ENCODE data around the gene GLT6D1. TPM values are rescaled to one million over a fixed set of nuclear protein-coding genes. Genes with fewer than 3 reads are reported as not detected.

The GLT6D1 gene
- total RNA-seq, 2 experiments from 2014 or later = not detected

DNA sequence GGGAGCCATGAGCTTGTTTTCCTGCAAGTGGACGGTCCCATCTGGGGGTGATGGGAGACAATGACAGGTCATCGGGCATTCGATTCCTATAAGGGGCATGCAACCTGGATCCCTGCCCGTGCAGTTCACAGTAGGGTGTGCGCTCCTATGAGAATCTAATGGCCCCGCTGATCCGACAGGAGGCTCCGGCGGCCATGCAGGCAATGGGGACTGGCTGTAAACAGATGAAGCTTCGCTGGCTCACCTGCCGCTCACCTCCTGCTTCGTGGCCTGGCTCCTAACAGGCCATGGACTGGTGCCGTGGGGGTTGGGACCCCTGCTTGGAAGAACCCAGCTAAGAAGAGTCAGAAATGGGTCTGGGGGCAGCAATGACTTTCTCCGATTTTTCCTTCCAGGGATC lies 56.8 kb downstream of the GLT6D1 start:
- ChIA-PET POLR2A (no interaction called here), CTCF (no interaction called here)
- Mint-ChIP-seq H3K4me3 (no peak overlapping the region), H3K4me1 (ENCODE audit: low read depth) (no peaks in the 10 kb centered on the region), H3K9me3 (no peaks in the 10 kb centered on the region), H3K27me3 (no peaks in the 10 kb centered on the region), H3K36me3 (no peaks in the 10 kb centered on the region), H3K27ac (no peak overlapping the region)
- intact Hi-C loops (cut with micrococcal nuclease) = no loop called here
- no peak for DNase-seq

DNA sequence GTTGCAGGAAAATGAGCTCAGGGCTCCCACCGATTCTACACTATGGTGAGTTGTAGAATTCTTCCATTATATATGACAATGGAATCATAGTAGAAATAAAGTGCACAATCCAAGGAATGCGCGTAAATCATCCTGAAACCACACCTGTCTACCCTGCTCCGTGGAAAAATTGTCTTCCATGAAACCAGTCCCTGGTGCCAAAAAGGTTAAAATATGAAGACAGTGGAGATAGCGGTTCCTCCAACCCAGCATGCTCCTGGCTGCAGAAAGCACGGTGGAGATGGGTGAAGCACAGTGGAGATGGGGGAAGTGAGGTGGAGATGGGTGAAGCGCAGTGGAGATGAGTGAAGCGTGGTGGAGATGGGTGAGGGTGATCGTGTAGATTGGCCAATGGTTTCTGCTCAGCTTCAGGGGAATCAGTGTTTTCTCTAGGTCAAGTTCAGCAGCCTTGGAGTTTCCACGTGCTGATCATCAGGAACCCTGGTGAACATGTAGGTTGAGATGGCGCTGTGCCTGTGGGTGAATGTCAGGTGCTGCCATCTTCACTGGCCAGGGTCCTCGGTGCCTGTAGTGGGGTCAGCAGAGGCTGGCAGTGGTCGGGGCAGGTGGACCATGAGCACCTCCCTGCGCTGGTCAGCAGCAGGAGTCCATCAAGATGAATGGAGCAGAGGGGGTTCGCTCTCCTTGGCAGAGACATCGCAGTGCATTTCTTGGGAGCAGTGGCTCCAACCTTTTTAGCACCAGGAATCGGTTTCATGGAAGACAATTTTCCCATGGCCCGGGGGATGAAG lies 57.5 kb downstream of the GLT6D1 start:
- intact Hi-C loops (cut with micrococcal nuclease) = no loop called here
- CTCF ChIA-PET = no interaction called here
- Mint-ChIP-seq H3K27ac (no peak overlapping the region), H3K4me3 (no peak overlapping the region), H3K27me3 (no peaks in the 10 kb centered on the region), H3K9me3 (no peaks in the 10 kb centered on the region), H3K4me1 (ENCODE audit: low read depth) (no peaks in the 10 kb centered on the region), H3K36me3 (no peaks in the 10 kb centered on the region)
- no peak for DNase-seq
- POLR2A ChIA-PET = no interaction called here

DNA sequence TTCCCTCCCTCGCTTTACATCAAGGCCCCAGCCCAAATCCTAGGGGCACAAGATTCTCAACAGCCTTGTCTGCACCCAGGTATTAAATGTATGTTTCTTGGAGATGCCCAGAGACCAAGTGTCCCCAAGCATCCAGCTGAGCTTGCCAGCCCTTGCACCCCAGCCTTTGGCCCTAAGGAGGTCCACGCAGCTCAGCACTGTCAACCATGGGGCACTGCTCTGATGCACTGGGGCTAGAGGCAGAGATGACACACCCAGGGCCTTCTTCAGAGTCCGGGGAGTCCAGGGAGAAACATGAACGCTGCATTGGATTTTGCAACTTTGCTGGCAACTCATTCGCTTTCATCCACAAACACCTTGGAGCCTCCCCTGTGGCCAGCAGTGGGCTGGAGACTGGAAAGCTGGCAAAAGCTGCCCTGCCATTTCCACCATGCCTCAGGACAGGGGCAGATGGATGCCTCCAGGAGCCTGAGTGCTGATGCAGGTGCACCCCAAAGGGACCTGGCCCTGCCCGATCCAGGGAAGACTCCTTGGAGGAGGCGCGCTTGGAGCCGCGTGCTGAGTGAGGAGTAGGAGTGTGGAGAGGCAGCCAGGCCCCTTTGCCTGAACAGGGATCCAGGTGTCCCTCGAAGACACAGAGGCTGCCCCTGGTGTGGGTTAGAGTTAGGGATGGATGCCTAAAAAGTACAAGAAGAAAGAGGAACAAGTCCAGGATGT lies 58.5 kb downstream of the GLT6D1 start:
- intact Hi-C loops (cut with micrococcal nuclease) = no loop called here
- H3K36me3 Mint-ChIP-seq = no peaks in the 10 kb centered on the region
- no peaks in the 10 kb centered on the region for H3K27me3 Mint-ChIP-seq
- CTCF ChIA-PET = no interaction called here
- H3K27ac Mint-ChIP-seq = no peak overlapping the region
- H3K9me3 Mint-ChIP-seq = no peaks in the 10 kb centered on the region
- POLR2A ChIA-PET = no interaction called here
- H3K4me3 Mint-ChIP-seq = no peak overlapping the region
- no peak for DNase-seq
- H3K4me1 Mint-ChIP-seq (ENCODE audit: low read depth) = no peaks in the 10 kb centered on the region

DNA sequence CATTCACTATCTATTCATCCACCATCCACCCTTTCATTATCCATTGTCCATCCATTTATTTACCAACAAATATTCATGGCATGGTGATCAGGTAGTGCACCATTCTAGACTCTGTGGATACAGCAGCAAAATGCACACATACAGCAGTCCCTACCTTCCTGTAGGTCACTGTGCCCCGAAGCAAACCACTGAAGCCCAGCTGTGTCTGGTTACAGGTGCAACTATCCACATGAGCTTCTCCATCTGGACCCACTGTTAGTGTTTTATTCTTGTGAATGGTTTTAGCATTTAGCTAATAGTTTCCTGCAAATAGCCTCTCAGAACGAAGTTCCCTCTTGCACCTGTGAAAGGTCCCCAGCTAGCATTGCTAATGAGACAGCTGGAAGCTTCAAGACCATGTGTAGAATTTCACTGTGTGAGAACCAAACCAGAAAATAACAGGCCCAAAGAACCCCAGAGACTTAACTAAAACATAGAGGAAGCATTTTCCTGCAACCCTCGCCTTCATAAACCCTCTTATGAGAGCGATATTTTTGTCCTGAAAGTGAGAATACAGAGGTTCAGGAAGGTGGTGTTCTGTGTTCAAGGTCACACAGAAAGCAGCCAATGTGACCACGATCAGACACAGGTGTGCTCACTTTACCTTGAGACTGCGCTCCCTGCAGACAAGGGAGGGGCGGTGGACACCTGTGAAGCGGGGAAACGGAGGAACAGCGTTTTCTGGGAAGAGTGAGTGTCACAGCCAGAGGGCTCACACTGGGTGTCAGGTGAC lies 59.3 kb downstream of the GLT6D1 start:
- Mint-ChIP-seq H3K9me3 (no peaks in the 10 kb centered on the region), H3K27ac (no peak overlapping the region), H3K4me1 (ENCODE audit: low read depth) (no peaks in the 10 kb centered on the region), H3K4me3 (no peak overlapping the region), H3K27me3 (no peaks in the 10 kb centered on the region), H3K36me3 (no peaks in the 10 kb centered on the region)
- no peak for DNase-seq
- ChIA-PET CTCF (no interaction called here), POLR2A (no interaction called here)
- intact Hi-C loops (cut with micrococcal nuclease) = no loop called here

GRCh38 chr9:135579356-135579755 lies 60.0 kb downstream of the GLT6D1 start:
- Mint-ChIP-seq H3K36me3 (no peaks in the 10 kb centered on the region), H3K27ac (no peak overlapping the region), H3K27me3 (peaks cover 2% of the 10 kb centered on the region), H3K9me3 (no peaks in the 10 kb centered on the region), H3K4me1 (ENCODE audit: low read depth) (no peaks in the 10 kb centered on the region), H3K4me3 (no peak overlapping the region)
- POLR2A ChIA-PET = no interaction called here
- CTCF ChIA-PET = no interaction called here
- intact Hi-C loops (cut with micrococcal nuclease) = no loop called here
- no peak for DNase-seq

DNA sequence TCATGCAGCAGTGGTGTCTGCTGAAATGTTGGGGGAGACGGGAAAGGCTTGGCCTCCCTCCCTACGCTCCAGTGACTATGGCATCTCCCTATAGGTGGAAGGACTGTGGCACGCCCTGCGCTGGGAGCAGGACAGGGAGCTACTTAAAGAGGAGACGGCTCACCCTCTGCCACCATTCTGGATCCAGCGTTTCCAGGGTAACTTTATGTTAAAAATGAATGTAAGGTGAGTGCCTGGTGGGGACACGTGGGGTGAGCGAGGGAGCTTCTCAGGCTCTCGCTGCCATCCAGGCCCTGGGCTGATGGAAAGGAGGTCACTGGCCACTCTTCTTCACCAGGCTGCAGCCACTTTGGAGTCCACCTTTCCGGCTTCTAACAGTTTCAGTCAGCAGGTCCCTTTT lies 62.1 kb downstream of the GLT6D1 start:
- DNase-seq = no peak
- Mint-ChIP-seq H3K36me3 (no peaks in the 10 kb centered on the region), H3K4me3 (no peak overlapping the region), H3K9me3 (no peaks in the 10 kb centered on the region), H3K27ac (no peak overlapping the region), H3K4me1 (ENCODE audit: low read depth) (no peaks in the 10 kb centered on the region), H3K27me3 (peaks cover 2% of the 10 kb centered on the region)
- ChIA-PET POLR2A (no interaction called here), CTCF (no interaction called here)
- intact Hi-C loops (cut with micrococcal nuclease) = no loop called here

GRCh38 chr9:135575995-135576631 lies 63.2 kb downstream of the GLT6D1 start:
- POLR2A ChIA-PET = no interaction called here
- DNase-seq = no peak
- Mint-ChIP-seq H3K27ac (no peak overlapping the region), H3K9me3 (no peaks in the 10 kb centered on the region), H3K36me3 (no peaks in the 10 kb centered on the region), H3K4me3 (no peak overlapping the region), H3K4me1 (ENCODE audit: low read depth) (no peaks in the 10 kb centered on the region), H3K27me3 (peaks cover 2% of the 10 kb centered on the region)
- intact Hi-C loops (cut with micrococcal nuclease) = no loop called here
- CTCF ChIA-PET = no interaction called here

GRCh38 chr9:135574943-135575342 lies 64.4 kb downstream of the GLT6D1 start:
- Mint-ChIP-seq H3K36me3 (no peaks in the 10 kb centered on the region), H3K4me1 (ENCODE audit: low read depth) (no peaks in the 10 kb centered on the region), H3K27me3 (peaks cover 2% of the 10 kb centered on the region), H3K4me3 (no peak overlapping the region), H3K27ac (no peak overlapping the region), H3K9me3 (no peaks in the 10 kb centered on the region)
- DNase-seq = no peak
- ChIA-PET CTCF (no interaction called here), POLR2A (no interaction called here)
- intact Hi-C loops (cut with micrococcal nuclease) = no loop called here

DNA sequence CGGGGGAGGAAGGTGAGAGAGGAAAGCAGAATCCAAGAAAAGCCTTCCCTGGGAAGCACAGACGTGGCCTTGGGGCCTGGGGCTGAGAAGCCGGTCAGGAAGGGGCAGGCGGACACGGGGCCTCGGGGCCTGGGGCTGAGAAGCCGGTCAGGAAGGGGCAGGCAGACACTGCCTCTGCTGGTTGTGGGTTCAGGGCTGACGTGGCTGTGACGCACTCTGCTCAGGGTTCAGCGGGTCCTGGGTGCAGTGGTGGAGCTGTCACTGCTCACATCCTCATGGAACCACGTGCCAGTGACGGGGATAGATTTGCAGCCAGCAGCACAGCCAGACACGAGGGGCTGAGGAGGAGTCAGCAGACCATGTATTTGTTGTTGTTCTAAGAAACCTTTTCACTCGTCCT lies 65.0 kb downstream of the GLT6D1 start:
- H3K27ac Mint-ChIP-seq = no peak overlapping the region
- H3K4me1 Mint-ChIP-seq (ENCODE audit: low read depth) = no peaks in the 10 kb centered on the region
- intact Hi-C loops (cut with micrococcal nuclease) = no loop called here
- peaks cover 3% of the 10 kb centered on the region for H3K27me3 Mint-ChIP-seq
- peaks cover 2% of the 10 kb centered on the region for H3K9me3 Mint-ChIP-seq
- ChIA-PET POLR2A (no interaction called here), CTCF (interaction anchor here (0.7 kb wide), 1 partner anchor 63 kb away, joined by 3 read pairs; no protein-coding TSS in a partner anchor)
- no peak overlapping the region for H3K4me3 Mint-ChIP-seq
- no peaks in the 10 kb centered on the region for H3K36me3 Mint-ChIP-seq
- DNase-seq = no peak

Other genes starting within 250 kb of the GLT6D1 start
- 1 to 10 TPM; 3.5 to 4.9 TPM for gene PPP1R26, start 159.8 kb downstream of the GLT6D1 start, total RNA-seq
- 10 to 100 TPM; 42.2 to 42.7 TPM for gene MRPS2, start 138.9 kb downstream of the GLT6D1 start, total RNA-seq
- not detected for gene LCN1, start 118.1 kb downstream of the GLT6D1 start, total RNA-seq
- gene OBP2A, start 93.4 kb downstream of the GLT6D1 start, total RNA-seq = not detected
- gene PAEP, start 77.8 kb downstream of the GLT6D1 start, total RNA-seq = not detected
- not detected for gene LCN9, start 23.8 kb upstream of the GLT6D1 start, total RNA-seq
- not detected for gene SOHLH1, start 59.9 kb upstream of the GLT6D1 start, total RNA-seq
- gene KCNT1, start 62.6 kb upstream of the GLT6D1 start, total RNA-seq = not detected

All from activated CD4-positive, alpha-beta memory T cell treated with anti-CD3 and anti-CD28 coated beads for 36 hours (primary cell).